ENCODE results near the gene VTI1A.

DNA sequence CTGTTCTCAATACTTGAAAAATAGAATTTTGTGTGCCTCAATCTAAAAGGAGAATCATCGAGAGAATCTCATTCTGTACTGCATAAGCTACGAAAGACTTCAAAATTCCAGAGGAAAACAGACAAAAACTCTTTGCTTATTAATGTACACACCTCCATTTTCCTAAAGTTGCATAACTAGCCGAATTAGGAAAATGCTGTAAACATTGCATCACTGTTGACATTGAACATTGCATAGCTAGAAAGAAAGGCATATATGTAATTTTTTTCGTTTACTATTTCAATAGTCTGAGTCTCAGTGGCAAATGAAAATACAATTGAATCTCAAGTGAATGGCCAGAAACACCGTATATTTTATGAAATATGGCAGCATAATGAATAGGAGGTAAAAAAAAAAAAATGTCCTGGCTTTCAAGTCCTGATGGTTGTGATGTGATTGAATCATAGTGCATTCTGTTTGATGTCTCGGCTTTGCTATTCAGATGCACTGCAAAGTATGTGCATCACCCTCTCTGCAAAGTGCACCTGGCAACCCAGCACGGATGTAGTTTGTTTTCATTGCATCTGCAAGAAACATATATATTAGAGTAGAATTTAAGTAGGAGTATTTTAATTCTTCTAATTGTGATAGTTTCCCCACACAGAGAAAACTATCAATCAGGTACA, 196.7 kb downstream of the VTI1A start:
- TF ChIP-seq, protein P1, sequence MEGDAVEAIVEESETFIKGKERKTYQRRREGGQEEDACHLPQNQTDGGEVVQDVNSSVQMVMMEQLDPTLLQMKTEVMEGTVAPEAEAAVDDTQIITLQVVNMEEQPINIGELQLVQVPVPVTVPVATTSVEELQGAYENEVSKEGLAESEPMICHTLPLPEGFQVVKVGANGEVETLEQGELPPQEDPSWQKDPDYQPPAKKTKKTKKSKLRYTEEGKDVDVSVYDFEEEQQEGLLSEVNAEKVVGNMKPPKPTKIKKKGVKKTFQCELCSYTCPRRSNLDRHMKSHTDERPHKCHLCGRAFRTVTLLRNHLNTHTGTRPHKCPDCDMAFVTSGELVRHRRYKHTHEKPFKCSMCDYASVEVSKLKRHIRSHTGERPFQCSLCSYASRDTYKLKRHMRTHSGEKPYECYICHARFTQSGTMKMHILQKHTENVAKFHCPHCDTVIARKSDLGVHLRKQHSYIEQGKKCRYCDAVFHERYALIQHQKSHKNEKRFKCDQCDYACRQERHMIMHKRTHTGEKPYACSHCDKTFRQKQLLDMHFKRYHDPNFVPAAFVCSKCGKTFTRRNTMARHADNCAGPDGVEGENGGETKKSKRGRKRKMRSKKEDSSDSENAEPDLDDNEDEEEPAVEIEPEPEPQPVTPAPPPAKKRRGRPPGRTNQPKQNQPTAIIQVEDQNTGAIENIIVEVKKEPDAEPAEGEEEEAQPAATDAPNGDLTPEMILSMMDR (IDR thresholded peaks at IDR 0.05; ENCODE audit: low read depth, low read length), result no peak
- TF ChIP-seq, protein P2, sequence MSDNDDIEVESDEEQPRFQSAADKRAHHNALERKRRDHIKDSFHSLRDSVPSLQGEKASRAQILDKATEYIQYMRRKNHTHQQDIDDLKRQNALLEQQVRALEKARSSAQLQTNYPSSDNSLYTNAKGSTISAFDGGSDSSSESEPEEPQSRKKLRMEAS (IDR thresholded peaks at IDR 0.05; ENCODE audit: low read depth, low read length), result no peak
- TF ChIP-seq POLR2A (IDR thresholded peaks at IDR 0.05; ENCODE audit: extremely low read depth, insufficient read length) (no peak), MYC (IDR thresholded peaks at IDR 0.05; ENCODE audit: low read depth, low read length) (no peak)

Data from NB4 (cell line).